GM23248 (cell line): ENCODE data around the gene TNKS2.

ENCODE experiments used
- EZH2 ChIP-seq: fragments of 200-600 bp; sonication (generic); IDR thresholded peaks from 2 replicates; pipeline ENCODE4 v1.6.1; 2018; ENCODE audit warnings: antibody characterized with exemption, mild to moderate bottlenecking; ENCODE audit not compliant: insufficient read depth, poor library complexity, severe bottlenecking
- EZH2phosphoT487 ChIP-seq: fragments of 200-600 bp; sonication (generic); IDR thresholded peaks from 2 replicates; pipeline ENCODE4 v1.6.1; 2018; ENCODE audit warnings: antibody characterized with exemption, moderate library complexity, mild to moderate bottlenecking, low read depth; ENCODE audit not compliant: insufficient read depth

GRCh38 chr10:91896212-91896756 lies 98.1 kb downstream of the TNKS2 start:
- TF ChIP-seq EZH2 (no peak), EZH2phosphoT487 (no peak)
